ENCODE data around the gene ALKBH3.

The ALKBH3 gene

DNA sequence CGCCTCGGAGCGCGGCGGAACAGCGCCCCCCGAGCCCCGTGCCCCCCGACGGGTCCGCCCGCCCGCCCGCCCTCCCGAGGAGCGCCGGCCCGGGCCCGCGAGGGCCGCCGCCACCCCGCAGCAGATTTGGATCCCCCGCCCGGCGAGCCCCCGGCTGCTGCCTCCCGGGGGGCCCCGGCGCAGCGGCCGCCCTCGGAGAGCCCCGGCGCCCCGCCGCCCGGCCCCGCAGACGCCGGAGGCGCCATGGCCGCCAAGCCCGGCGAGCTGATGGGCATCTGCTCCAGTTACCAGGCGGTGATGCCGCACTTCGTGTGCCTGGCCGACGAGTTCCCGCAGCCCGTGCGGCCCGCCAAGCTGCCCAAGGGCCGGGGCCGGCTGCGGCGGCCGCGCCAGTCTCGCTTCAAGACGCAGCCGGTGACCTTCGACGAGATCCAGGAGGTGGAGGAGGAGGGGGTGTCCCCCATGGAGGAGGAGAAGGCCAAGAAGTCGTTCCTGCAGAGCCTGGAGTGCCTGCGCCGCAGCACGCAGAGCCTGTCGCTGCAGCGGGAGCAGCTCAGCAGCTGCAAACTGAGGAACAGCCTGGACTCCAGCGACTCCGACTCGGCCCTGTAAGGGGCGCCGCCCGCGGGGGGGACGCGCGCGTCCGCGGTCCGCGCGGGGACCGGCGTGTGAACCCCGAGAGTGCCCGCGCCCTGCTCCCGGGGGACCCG lies 62.2 kb downstream of the ALKBH3 start:
- DNase-seq = no peak

- DNase-seq = no peak
These were observed 62.8 kb downstream of the ALKBH3 start for GRCh38 chr11:43943372-43943930.

GRCh38 chr11:43943931-43944751 lies 63.5 kb downstream of the ALKBH3 start:
- no peak for DNase-seq

DNA sequence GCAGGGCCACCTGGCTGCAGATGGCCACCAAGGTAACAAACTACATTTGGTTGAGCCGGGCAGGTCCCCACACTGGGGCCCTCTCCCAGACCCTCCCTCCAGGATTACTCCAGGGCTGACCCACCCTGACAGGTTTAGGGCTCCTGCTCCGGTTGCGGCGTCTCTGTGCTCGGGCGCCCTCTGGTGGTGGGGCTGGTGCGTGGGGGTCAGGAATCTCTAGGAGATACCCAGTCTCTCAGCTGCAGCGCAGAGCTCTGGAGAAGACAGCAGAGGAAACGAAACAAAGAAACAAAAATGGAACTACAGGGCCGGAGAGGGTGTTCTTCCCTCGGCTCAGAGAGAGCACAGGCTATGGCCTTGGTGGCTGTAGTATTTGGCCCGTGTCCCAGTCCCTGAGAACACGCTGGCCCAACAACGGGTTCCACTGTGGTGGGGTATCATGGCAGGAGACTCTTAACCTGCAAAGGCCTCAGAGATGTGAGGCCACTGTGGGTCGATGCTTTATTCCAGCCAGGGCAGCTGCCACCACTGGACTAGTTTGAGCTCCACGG lies 64.2 kb downstream of the ALKBH3 start:
- no peak for DNase-seq

- no peak for DNase-seq
These were observed 66.4 kb downstream of the ALKBH3 start for GRCh38 chr11:43947003-43947500.

GRCh38 chr11:43947815-43948214 lies 67.2 kb downstream of the ALKBH3 start:
- DNase-seq = no peak

- no peak for DNase-seq
These were observed 68.0 kb downstream of the ALKBH3 start for GRCh38 chr11:43948341-43949225.

- DNase-seq = no peak
These were observed 69.8 kb downstream of the ALKBH3 start for GRCh38 chr11:43950311-43950855.

DNA sequence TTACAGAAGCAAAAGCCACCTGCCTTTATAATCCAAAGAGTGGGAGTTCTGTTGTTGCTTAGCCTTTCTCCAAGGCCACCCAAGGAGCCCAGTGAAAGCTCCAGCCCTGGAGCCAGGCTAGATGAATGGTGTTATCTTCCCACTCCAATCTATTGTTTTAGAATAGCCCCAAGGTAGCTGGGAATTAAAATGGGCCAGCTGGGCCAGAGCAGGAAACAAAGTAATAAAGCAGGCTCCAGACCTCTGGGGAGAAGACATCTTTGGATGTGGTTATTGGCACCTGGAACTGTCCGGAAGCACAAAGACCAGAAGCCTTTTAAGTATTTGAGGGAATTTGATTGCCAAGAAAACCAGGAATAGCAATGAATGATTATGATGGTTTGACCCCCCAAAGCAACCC lies 70.6 kb downstream of the ALKBH3 start:
- no peak for DNase-seq

GRCh38 chr11:43952020-43952400 lies 71.4 kb downstream of the ALKBH3 start:
- no peak for DNase-seq

GRCh38 chr11:43952401-43953342 lies 72.0 kb downstream of the ALKBH3 start:
- no peak for DNase-seq

DNA sequence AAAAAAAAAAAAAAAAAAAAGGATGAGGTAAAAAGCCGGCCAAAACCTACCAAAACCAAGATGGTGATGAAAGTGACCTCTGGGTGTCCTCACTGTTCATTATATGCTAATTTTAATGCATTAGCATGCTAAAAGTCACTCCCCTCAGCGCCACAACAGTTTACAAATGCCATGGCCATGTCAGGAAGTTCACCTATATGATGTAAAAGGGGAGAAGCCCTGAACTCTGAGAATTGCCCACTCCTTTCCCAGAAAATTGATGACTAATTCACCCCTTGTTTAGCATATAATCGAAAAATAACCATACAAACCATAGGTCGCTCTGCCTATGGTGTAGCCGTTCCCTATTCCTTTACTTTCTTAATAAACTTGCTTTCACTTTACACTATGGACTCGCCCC lies 72.9 kb downstream of the ALKBH3 start:
- DNase-seq = no peak

DNA sequence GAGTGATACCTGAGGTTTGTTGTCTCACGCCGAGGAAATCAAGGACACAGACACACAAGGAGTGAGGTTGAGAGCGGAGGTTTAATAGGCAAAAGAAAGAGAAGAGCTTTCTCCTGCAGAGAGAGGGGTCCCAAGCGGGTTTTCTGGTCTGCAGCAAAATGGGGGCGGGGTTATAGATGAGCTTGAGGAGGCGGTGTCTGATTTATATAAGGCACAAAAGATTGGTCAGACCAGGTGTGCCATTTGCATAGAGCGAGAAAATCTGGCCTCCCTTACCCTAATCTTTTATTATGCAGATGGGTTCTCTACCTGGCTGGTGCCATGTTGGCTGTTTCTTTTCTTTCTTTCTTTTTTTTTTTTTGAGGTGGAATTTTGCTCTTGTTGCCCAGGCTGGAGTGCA lies 73.6 kb downstream of the ALKBH3 start:
- DNase-seq = no peak

GRCh38 chr11:43955381-43956118 lies 74.9 kb downstream of the ALKBH3 start:
- no peak for DNase-seq

- no peak for DNase-seq
These were observed 76.9 kb downstream of the ALKBH3 start for GRCh38 chr11:43957571-43957970.

GRCh38 chr11:43959321-43959995 lies 78.8 kb downstream of the ALKBH3 start:
- DNase-seq = no peak

DNA sequence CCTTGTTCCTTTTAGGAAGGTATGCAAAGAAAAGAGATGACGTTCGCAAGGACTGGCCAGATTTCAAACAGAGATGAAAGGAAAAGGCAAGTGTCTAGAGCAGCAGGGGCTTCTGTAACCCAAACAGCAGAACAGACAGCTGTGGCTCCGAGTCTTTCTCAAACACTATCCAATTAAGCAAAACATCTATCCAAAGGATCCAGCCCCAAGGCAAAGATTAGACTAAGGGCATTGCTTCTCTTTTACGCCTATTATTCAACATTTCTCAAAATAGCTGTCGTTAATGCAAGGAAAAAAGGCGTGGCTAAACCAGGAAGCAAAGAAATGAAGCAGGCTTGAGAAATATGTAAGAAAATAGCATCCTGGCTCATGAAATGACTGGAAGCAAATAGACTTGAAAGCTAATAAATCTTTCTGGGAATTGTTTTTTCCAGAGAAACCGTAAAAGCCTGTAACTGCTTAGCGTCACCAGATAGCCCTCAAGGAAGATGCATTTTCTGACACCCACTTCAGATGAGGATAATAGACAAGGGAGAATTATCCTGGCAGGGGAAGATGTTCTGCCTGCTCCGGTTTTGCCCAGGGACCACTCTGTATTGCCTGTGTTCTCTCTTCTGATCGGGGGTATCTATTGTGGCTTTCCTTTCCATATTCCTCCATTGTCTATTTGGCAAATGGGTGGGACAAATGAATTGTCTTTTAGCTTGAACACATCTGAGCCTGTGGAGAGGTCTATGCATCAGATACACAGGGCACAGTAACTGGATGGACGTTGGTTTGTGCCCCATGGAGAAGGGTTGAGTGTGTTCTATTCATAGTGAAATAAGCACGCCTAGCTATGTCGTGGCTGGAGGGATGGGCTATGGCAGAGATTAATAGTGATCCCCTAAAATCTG lies 82.0 kb downstream of the ALKBH3 start:
- DNase-seq = no peak

GRCh38 chr11:43963279-43963620 lies 82.6 kb downstream of the ALKBH3 start:
- no peak for DNase-seq

GRCh38 chr11:43967661-43968060 lies 87.0 kb downstream of the ALKBH3 start:
- no peak for DNase-seq
